ENCODE measurements around the gene CAPG. TPM values are rescaled to one million over a fixed set of nuclear protein-coding genes. Genes with fewer than 3 reads are reported as not detected.
"Not testable (repeated sequence)": the region's sequence is repeated elsewhere in the genome, so short reads cannot be mapped to it uniquely, and the experiment has no call there.

Gene CAPG
- total RNA-seq, 1 donor from 2014 or later: 32.6 TPM

DNA sequence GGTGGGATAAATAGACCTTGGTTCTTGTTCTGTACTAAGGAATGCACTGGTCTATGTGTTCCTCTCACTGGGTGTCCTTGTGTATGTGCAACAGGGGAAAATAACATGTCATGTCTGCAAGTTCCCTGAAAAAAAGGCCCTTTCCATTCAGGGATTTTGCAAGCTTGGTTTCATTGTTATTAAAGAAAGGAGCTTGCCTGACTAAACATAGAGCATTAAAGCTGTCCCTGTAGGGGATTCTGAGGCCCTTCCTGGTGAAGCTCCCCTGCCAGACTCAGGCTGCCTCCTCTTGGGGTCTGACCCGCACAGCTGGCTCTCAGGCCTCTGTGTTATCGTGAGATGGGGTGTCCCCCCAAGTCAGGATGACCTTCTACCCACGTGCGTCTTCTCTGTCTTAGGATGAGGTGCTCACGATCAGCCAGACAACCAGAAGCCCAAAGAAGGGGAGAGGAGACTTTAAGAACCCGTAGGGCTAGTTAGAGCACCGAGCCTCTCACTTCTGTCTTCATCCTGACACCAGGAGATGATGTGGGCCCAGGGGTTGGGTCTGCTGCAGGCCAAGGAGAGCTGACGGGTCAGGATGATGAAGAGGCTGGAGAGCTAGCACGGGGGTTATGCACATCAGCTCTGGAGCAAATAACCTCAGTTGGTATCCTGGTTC lies 21.2 kb downstream of the CAPG start:
- Mint-ChIP-seq H3K27ac (ENCODE audit: unreplicated experiment) (no peak overlapping the region), H3K4me1 (peaks cover 6% of the 10 kb centered on the region), H3K4me3 (no peak overlapping the region), H3K9me3 (no peaks in the 10 kb centered on the region), H3K36me3 (ENCODE audit: low read depth) (peaks cover 8% of the 10 kb centered on the region), H3K27me3 (ENCODE audit: low read depth) (no peaks in the 10 kb centered on the region)
- no peak for TF ChIP-seq CTCF (conservative IDR thresholded peaks at IDR 0.05)
- no peak for DNase-seq (ENCODE audit: low read depth, low spot score)

GRCh38 chr2:85387754-85388153 lies 22.4 kb downstream of the CAPG start:
- Mint-ChIP-seq H3K27me3 (ENCODE audit: low read depth) (no peaks in the 10 kb centered on the region), H3K4me3 (no peak overlapping the region), H3K4me1 (peaks cover 6% of the 10 kb centered on the region), H3K9me3 (no peaks in the 10 kb centered on the region), H3K36me3 (ENCODE audit: low read depth) (peaks cover 8% of the 10 kb centered on the region), H3K27ac (ENCODE audit: unreplicated experiment) (no peak overlapping the region)
- no peak for DNase-seq (ENCODE audit: low read depth, low spot score)
- TF ChIP-seq CTCF (conservative IDR thresholded peaks at IDR 0.05): no peak

DNA sequence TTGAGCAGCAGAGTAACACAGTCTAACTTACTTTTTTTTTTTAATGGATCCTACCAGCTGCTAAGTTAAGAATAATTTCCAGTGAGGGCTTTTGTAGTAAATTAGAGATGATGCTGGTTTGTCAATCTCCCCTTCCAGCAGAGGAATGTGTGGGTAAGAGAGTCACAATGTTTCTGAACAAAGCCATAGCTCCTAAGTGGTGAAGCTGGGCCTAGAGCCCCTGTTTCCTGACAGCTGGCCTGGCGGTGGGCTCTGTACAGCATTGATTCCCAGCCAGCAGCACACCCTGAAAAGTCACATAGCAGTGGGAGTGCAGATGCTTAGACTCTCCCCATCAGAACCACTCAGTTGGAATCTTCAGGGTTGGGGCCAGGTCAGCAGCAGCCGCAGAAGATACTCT lies 24.4 kb downstream of the CAPG start:
- no peak for TF ChIP-seq CTCF (conservative IDR thresholded peaks at IDR 0.05)
- Mint-ChIP-seq H3K27ac (ENCODE audit: unreplicated experiment) (no peak overlapping the region), H3K9me3 (no peaks in the 10 kb centered on the region), H3K27me3 (ENCODE audit: low read depth) (no peaks in the 10 kb centered on the region), H3K4me3 (no peak overlapping the region), H3K4me1 (peaks cover 6% of the 10 kb centered on the region), H3K36me3 (ENCODE audit: low read depth) (peaks cover 11% of the 10 kb centered on the region)
- DNase-seq (ENCODE audit: low read depth, low spot score): no peak

- no peak overlapping the region for H3K27ac Mint-ChIP-seq (ENCODE audit: unreplicated experiment)
- H3K27me3 Mint-ChIP-seq (ENCODE audit: low read depth): no peaks in the 10 kb centered on the region
- peaks cover 1% of the 10 kb centered on the region for H3K9me3 Mint-ChIP-seq
- H3K4me1 Mint-ChIP-seq: peaks cover 3% of the 10 kb centered on the region
- H3K36me3 Mint-ChIP-seq (ENCODE audit: low read depth): peaks cover 28% of the 10 kb centered on the region
- no peak for DNase-seq (ENCODE audit: low read depth, low spot score)
- TF ChIP-seq CTCF (conservative IDR thresholded peaks at IDR 0.05): no peak
- no peak overlapping the region for H3K4me3 Mint-ChIP-seq
Observed at GRCh38 chr2:85383850-85384249, 26.3 kb downstream of the CAPG start.

- H3K9me3 Mint-ChIP-seq; DNase-seq (ENCODE audit: low read depth, low spot score); H3K27ac Mint-ChIP-seq (ENCODE audit: unreplicated experiment); H3K4me3 Mint-ChIP-seq; H3K27me3 Mint-ChIP-seq (ENCODE audit: low read depth); H3K4me1 Mint-ChIP-seq: not testable (repeated sequence)
- H3K36me3 Mint-ChIP-seq (ENCODE audit: low read depth): peaks cover 35% of the 10 kb centered on the region
Observed at GRCh38 chr2:85383151-85383550, 27.0 kb downstream of the CAPG start.

- H3K9me3 Mint-ChIP-seq: peaks cover 7% of the 10 kb centered on the region
- no peak overlapping the region for H3K4me3 Mint-ChIP-seq
- no peak overlapping the region for H3K27ac Mint-ChIP-seq (ENCODE audit: unreplicated experiment)
- peaks cover 47% of the 10 kb centered on the region for H3K36me3 Mint-ChIP-seq (ENCODE audit: low read depth)
- no peaks in the 10 kb centered on the region for H3K4me1 Mint-ChIP-seq
- DNase-seq (ENCODE audit: low read depth, low spot score): no peak
- TF ChIP-seq CTCF (conservative IDR thresholded peaks at IDR 0.05): no peak
- no peaks in the 10 kb centered on the region for H3K27me3 Mint-ChIP-seq (ENCODE audit: low read depth)
Observed at GRCh38 chr2:85380048-85380447, 30.1 kb downstream of the CAPG start.
